ENCODE measurements around the gene ADM.

The ADM gene

GRCh38 chr11:10310301-10310841 is 5.5 kb downstream of the ADM start:
- no peak for DNase-seq

- no peak for DNase-seq
These were observed 6.9 kb downstream of the ADM start for GRCh38 chr11:10311802-10312201.

GRCh38 chr11:10314199-10315072 is 9.6 kb downstream of the ADM start:
- no peak for DNase-seq

- no peak for DNase-seq
These were observed 10.2 kb downstream of the ADM start for GRCh38 chr11:10315083-10315482.

GRCh38 chr11:10317151-10317755 is 12.4 kb downstream of the ADM start:
- DNase-seq, result no peak

DNA sequence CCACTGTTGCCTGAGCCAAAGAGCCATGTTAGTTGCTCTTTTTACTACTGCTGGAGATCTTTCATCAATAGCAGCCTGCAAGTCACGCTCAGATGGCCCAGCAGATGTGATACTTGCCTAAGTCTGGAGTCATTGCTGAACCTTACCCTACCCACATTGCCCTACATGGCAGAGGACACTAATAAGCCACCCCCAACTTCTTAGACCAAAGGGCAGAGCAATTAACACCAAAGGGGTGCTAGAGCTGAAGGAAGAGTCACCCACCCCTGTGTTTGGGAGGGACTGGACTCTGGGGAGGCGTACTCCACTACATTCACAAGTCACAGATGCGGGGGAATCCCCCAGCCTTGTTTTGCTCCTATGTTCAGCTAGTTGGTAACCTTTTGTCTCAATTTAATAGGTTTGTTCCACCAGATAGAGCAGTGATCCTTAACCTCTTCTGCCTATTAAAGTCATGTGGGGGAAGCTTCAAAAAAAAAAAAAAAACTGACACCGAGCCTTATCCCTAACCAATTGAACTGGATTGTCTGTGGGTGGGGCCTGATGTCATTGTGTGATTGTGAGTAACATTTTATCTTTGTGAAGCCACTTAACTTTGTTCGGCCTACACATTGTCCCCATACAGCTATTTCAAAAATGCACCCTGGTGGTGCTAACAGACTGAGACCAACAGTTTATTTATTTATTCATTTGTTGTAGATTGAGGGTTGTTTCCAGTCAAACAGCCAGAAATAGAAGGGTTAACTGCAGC is 13.1 kb downstream of the ADM start:
- DNase-seq, result no peak

GRCh38 chr11:10318527-10318802 is 13.6 kb downstream of the ADM start:
- DNase-seq, result no peak

- no peak for DNase-seq
These were observed 15.1 kb downstream of the ADM start for GRCh38 chr11:10319702-10320558.

- no peak for DNase-seq
These were observed 16.0 kb downstream of the ADM start for GRCh38 chr11:10320736-10321465.

DNA sequence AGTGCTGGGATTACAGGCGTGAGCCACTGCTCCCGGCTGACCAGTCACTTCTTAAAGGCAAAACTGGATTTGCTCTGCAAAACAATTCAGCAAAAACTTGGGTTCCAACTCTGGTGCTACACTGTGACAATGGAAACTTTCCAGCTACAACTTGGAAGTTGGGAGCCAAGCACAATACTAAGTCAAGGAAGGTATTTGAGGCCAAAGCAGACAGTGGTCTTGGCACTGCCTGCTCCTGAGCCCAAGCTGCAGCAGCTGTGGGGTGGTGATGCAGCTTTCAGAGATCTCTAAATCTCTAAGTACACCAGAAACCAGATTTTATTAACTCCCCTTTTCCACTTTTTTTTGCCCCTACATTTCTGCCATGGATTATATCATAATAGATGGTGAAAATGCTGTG is 17.5 kb downstream of the ADM start:
- no peak for DNase-seq

- peak; percentile 27 to 57 for DNase-seq
These were observed 18.2 kb downstream of the ADM start for GRCh38 chr11:10322830-10323792.

- DNase-seq, result no peak
These were observed 18.9 kb downstream of the ADM start for GRCh38 chr11:10323793-10324170.

- no peak for DNase-seq
These were observed 19.6 kb downstream of the ADM start for GRCh38 chr11:10324474-10324873.

DNA sequence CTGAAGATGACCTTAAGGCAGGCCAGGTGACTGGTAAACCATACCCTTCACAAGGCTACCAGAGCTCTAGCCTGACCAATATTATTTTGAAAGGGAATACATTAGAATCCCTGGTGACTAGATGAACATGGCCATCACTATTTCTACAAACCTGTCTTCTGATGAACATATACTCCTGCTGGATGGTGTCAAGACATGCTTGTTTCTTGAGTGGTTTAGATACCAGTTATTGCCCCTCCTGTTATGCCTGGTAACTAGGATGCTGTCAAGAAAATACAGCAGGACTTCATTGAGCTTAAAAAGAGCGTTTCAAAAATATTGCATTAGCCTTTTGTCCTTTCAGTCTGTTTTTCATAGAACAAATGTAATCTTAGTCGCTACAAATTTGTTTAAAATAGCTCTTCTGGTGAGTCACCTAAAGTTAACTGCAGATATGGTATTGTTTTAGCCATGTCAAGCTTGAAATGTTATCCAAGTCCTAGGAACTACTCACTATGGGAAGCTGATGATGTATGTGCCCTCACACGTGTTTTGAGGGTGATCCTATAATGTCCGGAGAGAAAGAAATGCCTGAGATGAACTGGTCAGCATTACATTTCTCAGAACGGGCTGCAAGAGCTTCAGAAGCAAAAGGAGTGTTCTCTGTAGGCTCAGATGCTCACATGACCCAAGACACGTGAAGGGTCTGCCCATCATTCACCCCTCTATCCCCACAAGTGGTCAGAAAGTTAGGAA is 20.6 kb downstream of the ADM start:
- no peak for DNase-seq

GRCh38 chr11:10326012-10326964 is 21.4 kb downstream of the ADM start:
- DNase-seq, result no peak

DNA sequence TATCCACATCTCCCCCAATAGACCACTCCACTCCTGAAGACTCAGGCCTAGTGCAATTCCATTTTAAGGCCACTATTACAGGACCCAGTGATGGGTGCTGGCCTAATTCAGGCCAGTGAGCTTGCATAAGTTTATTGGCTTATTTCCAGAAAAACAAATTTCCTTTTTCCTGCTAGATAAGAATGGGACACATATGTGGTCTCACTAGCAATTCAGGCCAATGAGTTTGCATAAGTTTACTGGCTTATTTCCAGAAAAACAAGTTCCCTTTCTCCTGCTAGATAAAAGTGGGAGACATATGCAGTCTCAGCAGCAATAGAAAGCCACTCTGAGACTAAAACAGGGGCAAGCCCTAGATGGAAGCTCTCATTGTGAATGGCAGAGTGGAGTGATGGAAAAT is 22.4 kb downstream of the ADM start:
- no peak for DNase-seq

DNA sequence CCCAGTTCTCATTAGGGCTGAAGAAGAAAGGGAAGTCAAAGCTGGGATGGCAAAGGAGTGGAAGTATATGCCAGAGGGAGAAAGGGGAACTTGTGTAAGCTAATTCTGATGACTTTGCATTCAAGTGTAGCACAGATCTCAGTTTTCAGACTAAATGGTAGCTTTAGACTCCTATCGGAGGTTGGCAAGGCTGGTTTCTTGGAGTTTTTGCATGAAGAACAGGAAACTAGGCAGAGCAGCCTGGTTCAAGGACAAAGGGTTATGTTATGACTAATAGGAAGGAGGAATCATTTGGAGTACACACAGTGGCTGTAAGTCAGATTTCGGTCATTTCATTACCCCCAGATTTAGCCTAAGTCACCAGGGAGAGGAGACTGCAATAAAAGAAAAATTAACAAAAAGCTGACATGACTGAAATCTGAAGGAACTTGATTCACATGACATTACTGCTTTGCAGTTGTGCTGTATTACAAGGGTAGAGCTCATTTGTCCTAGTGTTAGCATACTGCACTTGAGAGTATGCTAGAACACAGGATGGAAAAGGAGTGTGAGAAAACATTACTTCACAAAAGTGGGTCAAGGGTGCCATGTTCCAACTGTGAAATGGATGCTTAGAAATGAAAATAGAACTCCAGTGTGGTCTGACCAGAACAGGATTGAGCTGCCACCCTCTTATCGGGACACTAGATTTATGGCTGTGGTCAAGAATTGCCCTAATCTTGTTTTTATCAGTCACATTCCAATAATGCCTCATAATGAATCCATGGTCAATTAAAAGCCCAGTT is 23.6 kb downstream of the ADM start:
- no peak for DNase-seq

GRCh38 chr11:10329356-10329755 is 24.5 kb downstream of the ADM start:
- no peak for DNase-seq
